MM.1S (cell line): ENCODE data around the gene VGLL4.

ENCODE experiments used
- EZH2 ChIP-seq: fragments of 300-600 bp; sonication (generic); optimal IDR thresholded peaks from 2 replicates; pipeline ENCODE3; 2017; ENCODE audit warnings: low read depth, mild to moderate bottlenecking, antibody characterized with exemption, low read length, mixed read lengths
- EZH2phosphoT487 ChIP-seq: fragments of 300-600 bp; sonication (generic); IDR thresholded peaks from 2 replicates; pipeline ENCODE4 v1.6.1; 2018; ENCODE audit warnings: antibody characterized with exemption, low read length
- TF ChIP-seq, protein P1 (sequence below): fragments of 300-600 bp; sonication (generic); IDR thresholded peaks from 2 replicates; pipeline ENCODE4 v1.5.1; 2016; ENCODE audit warnings: antibody characterized with exemption, low read length, mixed read lengths

DNA sequence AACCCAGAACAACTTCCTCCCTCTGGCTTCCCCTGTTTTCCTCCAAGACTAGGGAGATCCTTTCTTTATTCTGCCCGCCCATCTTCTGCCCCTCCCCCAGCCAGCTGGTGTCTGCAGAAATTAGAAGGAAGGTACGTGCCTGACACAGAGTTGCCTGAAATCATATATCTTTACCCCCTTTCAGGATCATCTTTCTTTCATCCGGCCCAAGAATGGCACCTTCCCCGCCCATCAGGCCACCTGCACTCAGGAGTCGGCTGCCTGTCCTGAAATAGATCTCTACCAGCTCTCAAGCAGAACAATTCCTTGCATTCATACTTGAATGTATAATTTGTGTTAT, 133.7 kb downstream of the VGLL4 start:
- TF ChIP-seq, protein P1, sequence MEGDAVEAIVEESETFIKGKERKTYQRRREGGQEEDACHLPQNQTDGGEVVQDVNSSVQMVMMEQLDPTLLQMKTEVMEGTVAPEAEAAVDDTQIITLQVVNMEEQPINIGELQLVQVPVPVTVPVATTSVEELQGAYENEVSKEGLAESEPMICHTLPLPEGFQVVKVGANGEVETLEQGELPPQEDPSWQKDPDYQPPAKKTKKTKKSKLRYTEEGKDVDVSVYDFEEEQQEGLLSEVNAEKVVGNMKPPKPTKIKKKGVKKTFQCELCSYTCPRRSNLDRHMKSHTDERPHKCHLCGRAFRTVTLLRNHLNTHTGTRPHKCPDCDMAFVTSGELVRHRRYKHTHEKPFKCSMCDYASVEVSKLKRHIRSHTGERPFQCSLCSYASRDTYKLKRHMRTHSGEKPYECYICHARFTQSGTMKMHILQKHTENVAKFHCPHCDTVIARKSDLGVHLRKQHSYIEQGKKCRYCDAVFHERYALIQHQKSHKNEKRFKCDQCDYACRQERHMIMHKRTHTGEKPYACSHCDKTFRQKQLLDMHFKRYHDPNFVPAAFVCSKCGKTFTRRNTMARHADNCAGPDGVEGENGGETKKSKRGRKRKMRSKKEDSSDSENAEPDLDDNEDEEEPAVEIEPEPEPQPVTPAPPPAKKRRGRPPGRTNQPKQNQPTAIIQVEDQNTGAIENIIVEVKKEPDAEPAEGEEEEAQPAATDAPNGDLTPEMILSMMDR = no peak
- no peak for TF ChIP-seq EZH2
- no peak for TF ChIP-seq EZH2phosphoT487
